RWPE1 (cell line): ENCODE results near the gene KSR1.

ENCODE experiments used
- CTCF ChIA-PET: fragments of 350-600 bp; sonication (Branson Sonifier 250); formaldehyde crosslinking; extraction: SDS; loops from one replicate; lab custom pipeline; 2021; lab: Yijun Ruan, JAX
- POLR2A ChIA-PET: fragments of 400-600 bp; formaldehyde crosslinking; extraction: SDS; loops from one replicate; lab custom pipeline; 2020; ENCODE audit warnings: antibody characterized with exemption; ENCODE audit not compliant: low non-redundant PET; lab: Yijun Ruan, JAX
- DNase-seq: peaks from one replicate; pipeline ENCODE4 v3.0.0; 2012; ENCODE audit warnings: low spot score
- H3K27ac ChIP-seq: fragments of 450-650 bp; 2 replicates; pipeline ENCODE4 v1.5.1; 2017
- TF ChIP-seq, protein P1 (sequence below): fragments of 450-650 bp; conservative IDR thresholded peaks from 2 replicates; pipeline ENCODE4 v1.5.1; 2017; ENCODE audit warnings: low read depth, mild to moderate bottlenecking

The KSR1 gene

GRCh38 chr17:27485125-27485524 lies 28.9 kb downstream of the KSR1 start:
- TF ChIP-seq, protein P1, sequence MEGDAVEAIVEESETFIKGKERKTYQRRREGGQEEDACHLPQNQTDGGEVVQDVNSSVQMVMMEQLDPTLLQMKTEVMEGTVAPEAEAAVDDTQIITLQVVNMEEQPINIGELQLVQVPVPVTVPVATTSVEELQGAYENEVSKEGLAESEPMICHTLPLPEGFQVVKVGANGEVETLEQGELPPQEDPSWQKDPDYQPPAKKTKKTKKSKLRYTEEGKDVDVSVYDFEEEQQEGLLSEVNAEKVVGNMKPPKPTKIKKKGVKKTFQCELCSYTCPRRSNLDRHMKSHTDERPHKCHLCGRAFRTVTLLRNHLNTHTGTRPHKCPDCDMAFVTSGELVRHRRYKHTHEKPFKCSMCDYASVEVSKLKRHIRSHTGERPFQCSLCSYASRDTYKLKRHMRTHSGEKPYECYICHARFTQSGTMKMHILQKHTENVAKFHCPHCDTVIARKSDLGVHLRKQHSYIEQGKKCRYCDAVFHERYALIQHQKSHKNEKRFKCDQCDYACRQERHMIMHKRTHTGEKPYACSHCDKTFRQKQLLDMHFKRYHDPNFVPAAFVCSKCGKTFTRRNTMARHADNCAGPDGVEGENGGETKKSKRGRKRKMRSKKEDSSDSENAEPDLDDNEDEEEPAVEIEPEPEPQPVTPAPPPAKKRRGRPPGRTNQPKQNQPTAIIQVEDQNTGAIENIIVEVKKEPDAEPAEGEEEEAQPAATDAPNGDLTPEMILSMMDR: no peak
- no peak overlapping the region for H3K27ac ChIP-seq
- CTCF ChIA-PET: no interaction called here
- DNase-seq: no peak
- POLR2A ChIA-PET: no interaction called here

DNA sequence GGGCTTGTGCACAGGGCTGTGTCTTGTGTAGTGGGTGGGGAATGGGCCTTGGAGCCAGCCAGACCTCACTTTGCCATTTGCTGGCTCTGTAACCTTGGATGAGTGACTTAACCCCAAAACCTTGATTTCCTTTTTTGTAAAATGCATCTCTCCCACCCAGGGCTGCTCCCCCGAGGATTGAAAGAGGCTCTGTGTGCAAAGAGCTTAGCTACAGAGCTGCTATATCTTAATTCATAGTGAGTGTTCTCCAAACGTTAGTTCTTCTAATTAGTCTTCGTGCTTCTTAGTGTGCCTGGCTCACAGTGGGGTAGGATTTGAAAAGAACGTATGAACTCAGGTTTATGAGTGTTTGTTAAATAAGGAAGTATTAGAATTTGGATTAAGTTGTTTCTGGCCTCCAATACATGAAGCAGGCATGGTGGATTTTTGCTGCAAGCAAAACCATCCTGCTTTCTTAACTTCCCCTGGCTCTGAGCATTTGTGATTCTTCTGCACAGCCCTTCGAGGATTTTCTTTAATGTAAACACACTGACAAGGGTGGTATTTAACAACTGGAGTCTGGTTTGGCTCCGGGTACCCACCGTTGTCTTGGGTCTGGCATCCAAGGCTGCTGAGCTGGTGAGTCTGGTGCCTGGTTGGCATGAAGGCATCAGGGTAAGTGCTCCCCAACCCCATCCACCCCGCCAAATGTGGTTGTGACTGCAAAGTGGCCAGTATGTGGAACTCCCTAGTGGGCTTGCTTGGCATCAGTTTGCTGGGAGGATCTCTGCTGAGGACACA lies 29.7 kb downstream of the KSR1 start:
- POLR2A ChIA-PET: no interaction called here
- no peak overlapping the region for H3K27ac ChIP-seq
- CTCF ChIA-PET: no interaction called here
- TF ChIP-seq, protein P1: no peak
- DNase-seq: no peak

GRCh38 chr17:27486741-27487140 lies 30.5 kb downstream of the KSR1 start:
- POLR2A ChIA-PET: no interaction called here

GRCh38 chr17:27488231-27488630 lies 32.0 kb downstream of the KSR1 start:
- ChIA-PET CTCF (no interaction called here), POLR2A (no interaction called here)
- DNase-seq: no peak
- TF ChIP-seq, protein P1: no peak
- H3K27ac ChIP-seq: peak overlapping the region; percentile 72

More at GRCh38 chr17:27486741-27487140, 30.5 kb downstream of the KSR1 start:
- CTCF ChIA-PET: no interaction called here
- no peak for DNase-seq
- TF ChIP-seq, protein P1: no peak
- H3K27ac ChIP-seq: no peak overlapping the region

DNA sequence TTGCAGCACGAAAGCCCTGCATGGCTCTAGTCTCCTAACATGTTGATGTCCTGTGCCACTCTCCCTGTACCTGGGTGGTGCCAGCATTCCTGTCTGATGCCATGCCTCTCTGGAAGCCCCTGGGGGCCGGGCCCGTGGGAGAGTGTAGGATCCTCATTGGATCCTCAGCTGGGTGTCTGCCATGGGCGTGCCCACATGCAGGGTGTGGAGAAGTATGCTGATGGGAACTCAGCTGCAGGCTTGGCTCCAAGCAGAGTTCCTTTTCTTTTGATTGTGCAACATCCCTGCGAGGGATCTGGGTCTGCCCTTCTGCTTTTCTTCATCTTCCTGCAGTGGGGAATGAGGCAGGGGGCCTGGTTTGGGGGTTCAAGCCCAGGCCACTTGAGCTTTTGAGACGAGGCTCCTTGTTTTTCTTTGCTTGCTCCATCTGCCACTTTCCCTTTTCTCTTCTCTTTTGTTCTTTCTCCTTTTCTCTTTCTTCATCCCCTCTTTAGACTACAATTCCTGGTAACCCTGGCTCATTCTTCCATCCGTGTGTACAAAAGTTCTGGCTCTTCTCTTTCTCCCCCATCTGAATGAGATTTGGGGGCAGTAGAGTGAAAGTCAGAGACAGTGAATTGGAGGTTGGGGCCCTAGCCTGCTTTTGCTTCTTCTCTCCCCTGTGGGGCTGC lies 32.9 kb downstream of the KSR1 start:
- TF ChIP-seq, protein P1: no peak
- ChIA-PET POLR2A (no interaction called here), CTCF (no interaction called here)
- peak; percentile 66 for DNase-seq
- peak overlapping the region; percentile 72 for H3K27ac ChIP-seq

GRCh38 chr17:27490391-27490790 lies 34.1 kb downstream of the KSR1 start:
- TF ChIP-seq, protein P1: no peak
- H3K27ac ChIP-seq: no peak overlapping the region
- DNase-seq: no peak
- ChIA-PET POLR2A (no interaction called here), CTCF (no interaction called here)
